ENCODE measurements around the gene CPA5.
A peak's percentile ranks its signal among the peaks of the same experiment; 100 is the strongest.
"Not testable (repeated sequence)": the region's sequence is repeated elsewhere in the genome, so short reads cannot be mapped to it uniquely, and the experiment has no call there.

Gene CPA5

GRCh38 chr7:130361681-130362080, 17.1 kb downstream of the CPA5 start:
- no peak for DNase-seq

GRCh38 chr7:130362251-130362816, 17.7 kb downstream of the CPA5 start:
- no peak for DNase-seq

- peak; percentile 55 for DNase-seq
These were observed 18.6 kb downstream of the CPA5 start for GRCh38 chr7:130363026-130363847.

GRCh38 chr7:130364451-130364850, 19.8 kb downstream of the CPA5 start:
- no peak for DNase-seq

GRCh38 chr7:130365088-130365487, 20.5 kb downstream of the CPA5 start:
- DNase-seq: no peak

- DNase-seq: no peak
These were observed 21.2 kb downstream of the CPA5 start for GRCh38 chr7:130365511-130366441.

GRCh38 chr7:130366564-130366963, 21.9 kb downstream of the CPA5 start:
- DNase-seq: no peak

- DNase-seq: no peak
These were observed 22.6 kb downstream of the CPA5 start for GRCh38 chr7:130367088-130367755.

- DNase-seq: no peak
These were observed 23.5 kb downstream of the CPA5 start for GRCh38 chr7:130367836-130368746.

- no peak for DNase-seq
These were observed 24.6 kb downstream of the CPA5 start for GRCh38 chr7:130369110-130369711.

GRCh38 chr7:130369831-130370550, 25.4 kb downstream of the CPA5 start:
- no peak for DNase-seq

GRCh38 chr7:130371046-130371445, 26.4 kb downstream of the CPA5 start:
- DNase-seq: no peak

- no peak for DNase-seq
These were observed 28.0 kb downstream of the CPA5 start for GRCh38 chr7:130372402-130373165.

- no peak for DNase-seq
These were observed 29.9 kb downstream of the CPA5 start for GRCh38 chr7:130374507-130374906.

- DNase-seq: not testable (repeated sequence)
These were observed 31.8 kb downstream of the CPA5 start for GRCh38 chr7:130376461-130376860.

GRCh38 chr7:130377178-130377577, 32.6 kb downstream of the CPA5 start:
- DNase-seq: no peak

GRCh38 chr7:130379019-130379418, 34.4 kb downstream of the CPA5 start:
- no peak for DNase-seq

- no peak for DNase-seq
These were observed 34.9 kb downstream of the CPA5 start for GRCh38 chr7:130379532-130379920.

GRCh38 chr7:130379921-130380860, 35.6 kb downstream of the CPA5 start, which contains the start of gene CPA1:
CPA1 (plus strand) TSS chr7:130380494; CDS start chr7:130380521, 27 bp downstream.
- DNase-seq: no peak
